Activated CD8-positive, alpha-beta T cell treated with anti-CD3 and anti-CD28 coated beads for 36 hours (primary cell): ENCODE results near the gene ZEB1. TPM values are rescaled to one million over a fixed set of nuclear protein-coding genes. Genes with fewer than 3 reads are reported as not detected.

Source experiments
- ATAC-seq: fragments of 200-7000 bp; cut with Tn5 transposase; one replicate; pipeline ENCODE4 v1.10.0; 2021; ENCODE audit warnings: mild to moderate bottlenecking, moderate library complexity
- CTCF ChIA-PET: fragments of 350-600 bp; sonication (Branson Sonifier 250); formaldehyde crosslinking; loops from one replicate; lab custom pipeline; 2021; ENCODE audit warnings: antibody characterized with exemption; lab: Charles Lee
- POLR2A ChIA-PET: fragments of 350-600 bp; sonication (Branson Sonifier 250); formaldehyde crosslinking; loops from one replicate; lab custom pipeline; 2021; ENCODE audit warnings: antibody characterized with exemption; lab: Charles Lee
- DNase-seq: peaks from one replicate; pipeline ENCODE4 v3.0.0-alpha.2; 2020
- H3K27ac Mint-ChIP-seq: one replicate; pipeline ENCODE4 v1.8.0; 2021; ENCODE audit warnings: mild to moderate bottlenecking, mixed read lengths
- H3K27me3 Mint-ChIP-seq: one replicate; pipeline ENCODE4 v1.8.0; 2021; ENCODE audit warnings: mixed read lengths
- H3K36me3 Mint-ChIP-seq: one replicate; pipeline ENCODE4 v1.8.0; 2021; ENCODE audit warnings: low read depth, mixed read lengths
- H3K4me1 Mint-ChIP-seq: one replicate; pipeline ENCODE4 v1.8.0; 2021; ENCODE audit warnings: low read depth, mixed read lengths
- H3K4me3 Mint-ChIP-seq: one replicate; pipeline ENCODE4 v1.8.0; 2021; ENCODE audit warnings: mild to moderate bottlenecking, moderate library complexity, mixed read lengths
- H3K9me3 Mint-ChIP-seq: one replicate; pipeline ENCODE4 v1.8.0; 2021; ENCODE audit warnings: mixed read lengths
- intact Hi-C: fragments of 100-400 bp; cut with micrococcal nuclease; formaldehyde crosslinking; loops from one replicate; pipeline ENCODE4 v1.10.0; 2022
- total RNA-seq, 2 experiments: library from RNA; stranded (reverse); gene quantifications; one replicate each; pipeline ENCODE4 v1.2.3, GENCODE V29; 2021
- TF ChIP-seq, protein P1 (sequence below): fragments of 200-600 bp; IDR thresholded peaks from one replicate; pipeline ENCODE4 v1.8.0; 2022; ENCODE audit warnings: antibody characterized with exemption, mild to moderate bottlenecking

The ZEB1 gene
- total RNA-seq, 2 experiments from 2014 or later = 28.4 to 29.7 TPM

DNA sequence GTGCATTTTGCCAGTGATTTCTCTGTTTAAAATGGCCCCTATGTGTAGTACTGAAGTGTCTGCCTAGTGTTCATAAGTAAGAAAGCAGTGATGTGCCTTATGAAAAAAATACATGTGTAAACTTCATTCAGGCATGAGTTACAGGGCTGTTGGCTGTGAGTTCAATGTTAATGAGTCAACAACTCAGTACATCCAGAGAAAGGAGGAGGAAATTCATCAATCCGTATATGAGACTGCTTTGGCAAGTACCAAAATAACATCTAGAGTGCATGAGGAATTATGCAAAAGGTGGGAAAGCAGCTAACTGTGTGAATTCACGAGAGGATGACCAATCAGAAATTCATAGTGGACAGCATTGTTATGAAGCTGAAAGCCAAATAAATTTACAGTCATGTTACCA, 255.6 kb downstream of the ZEB1 start:
- DNase-seq (no peak), ATAC-seq (no peak)
- Mint-ChIP-seq H3K4me1 (peaks cover 12% of the 10 kb centered on the region), H3K27ac (no peak overlapping the region), H3K27me3 (no peaks in the 10 kb centered on the region), H3K36me3 (no peaks in the 10 kb centered on the region), H3K9me3 (peaks cover 3% of the 10 kb centered on the region), H3K4me3 (no peak overlapping the region)
- TF ChIP-seq, protein P1, sequence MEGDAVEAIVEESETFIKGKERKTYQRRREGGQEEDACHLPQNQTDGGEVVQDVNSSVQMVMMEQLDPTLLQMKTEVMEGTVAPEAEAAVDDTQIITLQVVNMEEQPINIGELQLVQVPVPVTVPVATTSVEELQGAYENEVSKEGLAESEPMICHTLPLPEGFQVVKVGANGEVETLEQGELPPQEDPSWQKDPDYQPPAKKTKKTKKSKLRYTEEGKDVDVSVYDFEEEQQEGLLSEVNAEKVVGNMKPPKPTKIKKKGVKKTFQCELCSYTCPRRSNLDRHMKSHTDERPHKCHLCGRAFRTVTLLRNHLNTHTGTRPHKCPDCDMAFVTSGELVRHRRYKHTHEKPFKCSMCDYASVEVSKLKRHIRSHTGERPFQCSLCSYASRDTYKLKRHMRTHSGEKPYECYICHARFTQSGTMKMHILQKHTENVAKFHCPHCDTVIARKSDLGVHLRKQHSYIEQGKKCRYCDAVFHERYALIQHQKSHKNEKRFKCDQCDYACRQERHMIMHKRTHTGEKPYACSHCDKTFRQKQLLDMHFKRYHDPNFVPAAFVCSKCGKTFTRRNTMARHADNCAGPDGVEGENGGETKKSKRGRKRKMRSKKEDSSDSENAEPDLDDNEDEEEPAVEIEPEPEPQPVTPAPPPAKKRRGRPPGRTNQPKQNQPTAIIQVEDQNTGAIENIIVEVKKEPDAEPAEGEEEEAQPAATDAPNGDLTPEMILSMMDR = no peak
- ChIA-PET POLR2A (no interaction called here), CTCF (no interaction called here)
- intact Hi-C loops = no loop called here

DNA sequence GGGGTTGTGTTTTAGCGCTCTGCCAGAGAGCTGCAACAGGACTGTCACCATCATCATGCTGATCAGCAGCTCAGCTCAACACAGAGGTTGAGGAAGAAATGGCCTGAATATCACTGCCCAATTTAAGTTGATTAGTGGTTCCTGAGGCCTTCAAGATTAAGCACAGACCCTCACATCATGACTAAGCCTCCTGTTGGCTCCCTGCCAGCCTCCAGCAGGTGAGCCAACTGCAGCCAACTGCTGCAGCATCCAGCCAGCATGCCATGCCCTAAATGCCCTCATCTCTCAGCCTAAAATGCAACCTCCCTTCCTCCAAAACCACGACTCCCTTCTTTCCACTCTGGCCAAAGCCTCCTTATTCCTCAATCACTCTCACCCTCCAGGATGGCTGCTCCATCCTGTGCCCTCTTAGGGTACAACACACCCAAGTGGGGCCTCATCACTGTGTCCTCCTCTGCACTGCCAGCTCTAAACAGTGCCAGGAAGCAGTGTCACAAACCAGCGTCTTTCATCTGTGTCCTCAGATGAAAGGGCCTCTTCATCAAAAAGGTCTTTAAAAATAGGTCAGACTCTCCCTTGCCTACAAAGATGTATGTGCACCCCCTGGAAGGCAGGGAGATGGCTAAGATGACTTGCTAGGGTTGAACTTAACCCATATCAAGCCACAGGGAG, 259.3 kb downstream of the ZEB1 start:
- intact Hi-C loops = no loop called here
- POLR2A ChIA-PET = no interaction called here
- DNase-seq (no peak), ATAC-seq (peak; percentile 36)
- H3K27me3 Mint-ChIP-seq = no peaks in the 10 kb centered on the region
- no peaks in the 10 kb centered on the region for H3K36me3 Mint-ChIP-seq
- TF ChIP-seq, protein P1 = no peak
- CTCF ChIA-PET = interaction anchor here (0.8 to 1.3 kb wide), 2 partner anchors 230 to 546 kb away, joined by 3 read pairs; partner anchors contain the start of gene ZNF438
- H3K4me1 Mint-ChIP-seq = peaks cover 18% of the 10 kb centered on the region
- peaks cover 3% of the 10 kb centered on the region for H3K9me3 Mint-ChIP-seq
- H3K27ac Mint-ChIP-seq = no peak overlapping the region
- no peak overlapping the region for H3K4me3 Mint-ChIP-seq

DNA sequence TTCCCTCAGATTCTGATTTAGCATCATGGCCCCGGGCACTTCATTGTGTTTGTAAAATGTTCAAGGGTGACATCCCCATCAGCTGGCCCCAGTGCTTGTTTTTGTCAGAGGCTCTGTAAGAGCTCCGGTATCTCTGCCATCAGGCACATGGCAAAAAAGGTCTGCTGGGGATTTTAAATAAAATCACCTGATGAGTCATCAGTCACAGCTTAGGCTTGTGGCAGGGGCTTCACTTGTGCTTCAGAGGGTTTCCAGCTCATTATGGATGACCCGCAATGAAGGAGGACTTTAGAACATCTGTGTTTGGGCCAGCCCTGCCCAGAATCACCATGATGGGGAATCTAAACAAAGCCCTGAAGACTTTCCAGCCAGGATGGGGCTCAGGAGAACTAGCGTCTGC, 259.9 kb downstream of the ZEB1 start:
- ChIA-PET POLR2A (no interaction called here), CTCF (interaction anchor here (2.0 kb wide), 1 partner anchor 14 kb away, joined by 4 read pairs; no protein-coding TSS in a partner anchor)
- no peak overlapping the region for H3K27ac Mint-ChIP-seq
- H3K4me1 Mint-ChIP-seq = peaks cover 18% of the 10 kb centered on the region
- TF ChIP-seq, protein P1 = no peak
- ATAC-seq (peak; percentile 48), DNase-seq (peak; percentile 25)
- no peaks in the 10 kb centered on the region for H3K36me3 Mint-ChIP-seq
- H3K9me3 Mint-ChIP-seq = peaks cover 3% of the 10 kb centered on the region
- intact Hi-C loops = no loop called here
- peaks cover 1% of the 10 kb centered on the region for H3K27me3 Mint-ChIP-seq
- H3K4me3 Mint-ChIP-seq = no peak overlapping the region
